ENCODE results near the gene LARP1B. TPM values are rescaled to one million over a fixed set of nuclear protein-coding genes. Genes with fewer than 3 reads are reported as not detected.

LARP1B gene
- total and polyA plus RNA-seq, 2 of the 8 experiments (the other 6 are each of a cell fraction or from before 2014, with no cell fraction given) = 10.6 to 47.0 TPM

- TF ChIP-seq CTCF (IDR thresholded peaks at IDR 0.05; ENCODE audit: control extremely low read depth in 1 of 3, insufficient read depth in 1 of 3, low read depth in 1 of 3, low read length in 3 of 3) (no peak), KDM1A (IDR thresholded peaks at IDR 0.05; ENCODE audit: borderline replicate concordance, low read length) (no peak), TAF7 (optimal IDR thresholded peaks at IDR 0.05; ENCODE audit: borderline replicate concordance, low read depth, low read length) (no peak), CREB1 (IDR thresholded peaks at IDR 0.05) (no peak), TAF1 (IDR thresholded peaks at IDR 0.05; ENCODE audit: low read depth, low read length) (no peak), ATF2 (IDR thresholded peaks at IDR 0.05; ENCODE audit: low read length) (no peak)
Observed at GRCh38 chr4:128241425-128241913, 180.4 kb downstream of the LARP1B start (continued).

Data from H1 (cell line).